ENCODE data around the gene PACRG. TPM values are rescaled to one million over a fixed set of nuclear protein-coding genes. Genes with fewer than 3 reads are reported as not detected.

Gene PACRG
- total RNA-seq, 5 donors from 2014 or later (not counting 1 experiment from before 2014, with no cell fraction given) = 0.20 to 3.0 (median 1.2) TPM; not detected in 1

DNA sequence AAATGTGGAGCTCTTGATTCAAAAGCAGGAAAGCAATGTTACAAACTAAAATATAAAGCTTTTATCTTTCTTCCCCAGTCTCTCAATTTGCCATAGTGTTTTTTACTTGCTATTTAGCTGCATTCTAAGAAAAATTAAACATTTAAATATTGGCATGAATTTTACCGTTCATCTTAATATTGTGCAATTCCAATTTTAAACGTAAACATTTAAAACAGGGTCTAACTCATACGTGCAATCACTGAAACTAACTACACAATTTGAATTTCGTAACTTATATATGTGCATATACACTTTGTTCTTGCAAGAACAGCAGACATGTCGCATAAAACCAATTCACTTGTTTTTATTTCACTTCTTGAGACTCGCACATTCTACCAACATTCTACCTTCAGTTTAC is 405.9 kb downstream of the PACRG start:
- Mint-ChIP-seq H3K4me1 (no peaks in the 10 kb centered on the region), H3K4me3 (no peak overlapping the region), H3K27me3 (no peaks in the 10 kb centered on the region), H3K9me3 (no peaks in the 10 kb centered on the region), H3K27ac (no peak overlapping the region), H3K36me3 (no peaks in the 10 kb centered on the region)
- Histone ChIP-seq H3K4me3 (ENCODE audit: control insufficient read depth in 1 of 2, extremely low read depth in 1 of 2, low read length in 1 of 2) (no peak overlapping the region), H3K36me3 (ENCODE audit: control insufficient read depth in 2 of 2, extremely low read depth in 1 of 2, insufficient read depth in 1 of 2, low read length in 1 of 2) (no peaks in the 10 kb centered on the region), H3K9me3 (no peaks in the 10 kb centered on the region), H3K27ac (ENCODE audit: low read length) (no peak overlapping the region), H3K4me1 (ENCODE audit: control insufficient read depth in 1 of 2, extremely low read depth in 1 of 2, insufficient read depth in 2 of 2, low read length in 2 of 2) (no peaks in the 10 kb centered on the region), H3K27me3 (replicated peaks in 1 of 2; ENCODE audit: control insufficient read depth in 2 of 2, extremely low read depth in 1 of 2, insufficient read depth in 2 of 2, low read length in 1 of 2) (peaks cover 0 to 6% of the 10 kb centered on the region in 2 experiments)
- ATAC-seq (replicated peaks in 1 of 4) (no peak), DNase-seq (no peak)
- no CpG with 5 or more reads among the region's 6 CpGs for WGBS (ENCODE audit: insufficient coverage)
- CTCF ChIA-PET = no interaction called here
- POLR2A ChIA-PET = no interaction called here

DNA sequence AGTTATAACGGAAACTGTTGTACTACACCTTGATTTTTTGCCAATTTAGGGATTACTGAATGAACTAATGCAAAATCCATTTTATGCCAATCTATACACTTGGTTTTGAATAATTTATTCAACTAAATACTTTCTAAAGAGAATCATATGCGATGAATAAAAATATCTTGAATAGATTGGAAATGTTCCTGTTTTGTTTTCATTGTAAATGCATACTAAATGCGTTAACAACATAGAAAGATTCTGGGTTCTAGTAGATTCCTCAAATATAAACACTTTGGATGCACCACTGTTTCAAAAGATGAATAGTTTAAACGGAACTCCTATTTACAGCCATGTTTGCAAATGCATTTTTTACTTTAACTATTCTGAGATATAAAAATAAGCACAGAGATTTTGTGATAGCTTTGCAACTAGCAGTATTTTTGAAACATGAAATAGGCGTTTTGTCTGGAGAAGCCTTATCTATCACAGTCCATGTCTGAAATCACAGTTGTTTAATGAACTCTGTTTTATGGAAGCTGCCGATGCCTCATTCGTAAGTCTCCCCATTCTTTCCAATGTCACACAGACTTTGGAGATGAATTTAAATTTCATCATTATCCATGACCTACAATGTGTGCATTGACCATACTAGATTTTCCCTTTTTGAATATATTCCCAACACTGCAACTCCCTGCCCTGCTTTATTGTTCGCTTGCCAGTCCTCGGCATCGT is 409.1 kb downstream of the PACRG start:
- peaks cover 0 to 5% of the 10 kb centered on the region in 2 donors for H3K27me3 Mint-ChIP-seq
- ATAC-seq (replicated peaks in 1 of 4) (no peak), DNase-seq (no peak)
- Histone ChIP-seq H3K36me3 (ENCODE audit: control insufficient read depth in 2 of 2, extremely low read depth in 1 of 2, insufficient read depth in 1 of 2, low read length in 1 of 2) (no peaks in the 10 kb centered on the region), H3K27me3 (replicated peaks in 1 of 2; ENCODE audit: control insufficient read depth in 2 of 2, extremely low read depth in 1 of 2, insufficient read depth in 2 of 2, low read length in 1 of 2) (peaks cover 0 to 12% of the 10 kb centered on the region in 2 experiments), H3K4me3 (ENCODE audit: control insufficient read depth in 1 of 2, extremely low read depth in 1 of 2, low read length in 1 of 2) (no peak overlapping the region), H3K4me1 (ENCODE audit: control insufficient read depth in 1 of 2, extremely low read depth in 1 of 2, insufficient read depth in 2 of 2, low read length in 2 of 2) (no peaks in the 10 kb centered on the region), H3K9me3 (no peaks in the 10 kb centered on the region), H3K27ac (ENCODE audit: low read length) (no peak overlapping the region)
- POLR2A ChIA-PET = no interaction called here
- CTCF ChIA-PET = no interaction called here
- no peaks in the 10 kb centered on the region for H3K4me1 Mint-ChIP-seq
- 100% methylated on average over 3 of the region's 10 CpGs for WGBS (ENCODE audit: insufficient coverage)
- H3K36me3 Mint-ChIP-seq = no peaks in the 10 kb centered on the region
- H3K9me3 Mint-ChIP-seq = no peaks in the 10 kb centered on the region
- H3K4me3 Mint-ChIP-seq = no peak overlapping the region
- H3K27ac Mint-ChIP-seq = no peak overlapping the region

DNA sequence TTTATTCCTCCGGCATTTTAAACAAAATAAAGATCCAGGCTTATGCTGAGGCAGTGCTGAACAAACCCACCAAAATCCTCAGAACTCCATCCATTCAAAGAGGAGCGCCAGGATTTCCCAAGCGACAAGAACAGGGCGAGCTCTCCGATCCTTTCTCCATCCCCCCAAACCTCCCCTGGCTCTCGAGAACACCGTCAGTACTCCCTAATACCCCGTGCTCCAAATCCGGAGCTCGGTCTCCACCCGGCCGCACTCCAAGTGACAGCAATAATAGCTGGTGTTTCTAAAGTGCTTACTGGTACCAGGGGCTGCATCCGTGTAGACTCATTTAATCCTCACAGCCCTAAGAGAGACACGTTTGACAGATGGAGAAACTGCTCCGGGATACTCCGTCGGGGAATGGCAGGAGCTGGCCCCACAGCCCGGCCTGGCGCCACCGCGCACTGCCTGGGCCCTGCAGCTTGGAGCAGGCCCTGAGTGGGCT is 409.7 kb downstream of the PACRG start:
- H3K4me1 Mint-ChIP-seq = no peaks in the 10 kb centered on the region
- H3K27me3 Mint-ChIP-seq = peaks cover 0 to 5% of the 10 kb centered on the region in 2 donors
- ChIA-PET CTCF (no interaction called here), POLR2A (no interaction called here)
- no peak overlapping the region for H3K4me3 Mint-ChIP-seq
- 97% methylated on average over 8 of the region's 21 CpGs for WGBS (ENCODE audit: insufficient coverage)
- no peaks in the 10 kb centered on the region for H3K36me3 ChIP-seq (ENCODE audit: control insufficient read depth in 2 of 2, extremely low read depth in 1 of 2, insufficient read depth in 1 of 2, low read length in 1 of 2)
- no peak overlapping the region for H3K4me3 ChIP-seq (ENCODE audit: control insufficient read depth in 1 of 2, extremely low read depth in 1 of 2, low read length in 1 of 2)
- no peaks in the 10 kb centered on the region for H3K9me3 ChIP-seq
- H3K4me1 ChIP-seq (ENCODE audit: control insufficient read depth in 1 of 2, extremely low read depth in 1 of 2, insufficient read depth in 2 of 2, low read length in 2 of 2) = no peaks in the 10 kb centered on the region
- H3K27me3 ChIP-seq (replicated peaks in 1 of 2; ENCODE audit: control insufficient read depth in 2 of 2, extremely low read depth in 1 of 2, insufficient read depth in 2 of 2, low read length in 1 of 2) = peaks cover 0 to 12% of the 10 kb centered on the region in 2 experiments
- H3K27ac ChIP-seq (ENCODE audit: low read length) = no peak overlapping the region
- no peak overlapping the region for H3K27ac Mint-ChIP-seq
- ATAC-seq (replicated peaks in 1 of 4) (no peak), DNase-seq (no peak)
- no peaks in the 10 kb centered on the region for H3K9me3 Mint-ChIP-seq
- no peaks in the 10 kb centered on the region for H3K36me3 Mint-ChIP-seq

DNA sequence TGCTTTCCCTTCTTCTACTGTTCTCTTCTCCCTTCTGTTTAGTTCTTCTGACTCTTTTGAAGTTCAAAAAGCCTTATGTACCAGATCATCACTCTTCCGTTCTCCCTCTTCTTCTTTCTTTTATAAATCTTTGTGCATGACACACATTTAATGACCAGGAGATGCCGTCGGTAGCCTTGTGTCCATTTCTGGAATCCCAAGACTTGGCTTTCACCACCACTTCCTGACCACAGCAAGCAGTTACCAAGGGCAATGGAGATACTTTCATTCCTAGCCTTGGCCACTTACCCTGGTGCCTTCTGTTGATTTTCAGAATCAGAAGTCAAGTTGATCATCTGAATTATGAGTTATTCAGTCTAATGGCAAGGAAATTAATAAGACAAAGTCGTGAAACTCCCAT is 418.3 kb downstream of the PACRG start:
- peaks cover 2 to 21% of the 10 kb centered on the region in 2 experiments for H3K27me3 ChIP-seq (replicated peaks in 1 of 2; ENCODE audit: control insufficient read depth in 2 of 2, extremely low read depth in 1 of 2, insufficient read depth in 2 of 2, low read length in 1 of 2)
- H3K9me3 ChIP-seq = no peaks in the 10 kb centered on the region
- Mint-ChIP-seq H3K4me1 (no peaks in the 10 kb centered on the region), H3K27ac (no peak overlapping the region), H3K9me3 (no peaks in the 10 kb centered on the region), H3K4me3 (no peak overlapping the region), H3K36me3 (no peaks in the 10 kb centered on the region), H3K27me3 (peaks cover 9 to 16% of the 10 kb centered on the region in 2 donors)
- H3K4me3 ChIP-seq (ENCODE audit: control insufficient read depth in 1 of 2, extremely low read depth in 1 of 2, low read length in 1 of 2) = no peak overlapping the region
- DNase-seq (no peak), ATAC-seq (replicated peaks in 1 of 4) (no peak)
- CTCF ChIA-PET = no interaction called here
- no peaks in the 10 kb centered on the region for H3K36me3 ChIP-seq (ENCODE audit: control insufficient read depth in 2 of 2, extremely low read depth in 1 of 2, insufficient read depth in 1 of 2, low read length in 1 of 2)
- POLR2A ChIA-PET = no interaction called here
- no peaks in the 10 kb centered on the region for H3K4me1 ChIP-seq (ENCODE audit: control insufficient read depth in 1 of 2, extremely low read depth in 1 of 2, insufficient read depth in 2 of 2, low read length in 2 of 2)
- no peak overlapping the region for H3K27ac ChIP-seq (ENCODE audit: low read length)
- 100% methylated on average over 1 of the region's 4 CpGs for WGBS (ENCODE audit: insufficient coverage)

DNA sequence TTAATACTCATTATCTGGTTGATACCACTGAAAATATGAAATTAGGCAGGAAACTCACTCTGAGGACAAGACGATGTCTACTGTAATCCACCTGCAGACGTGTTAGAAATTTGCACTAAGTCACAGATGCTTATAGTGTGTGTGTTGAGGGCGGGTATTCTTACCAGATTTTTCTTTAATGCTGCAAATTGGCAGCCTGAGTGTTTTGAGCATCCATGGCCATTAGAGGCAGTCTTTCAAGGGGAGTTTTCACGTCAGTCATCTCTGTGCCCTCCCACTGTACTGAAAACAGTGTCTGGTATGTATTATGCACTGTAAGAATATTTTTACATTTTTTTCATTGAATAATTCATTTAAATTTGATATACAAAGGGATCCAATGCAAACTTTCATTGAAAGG is 420.2 kb downstream of the PACRG start:
- WGBS (ENCODE audit: insufficient coverage) = 60% methylated on average over 1 of the region's 4 CpGs
- Mint-ChIP-seq H3K9me3 (no peaks in the 10 kb centered on the region), H3K27ac (no peak overlapping the region), H3K36me3 (no peaks in the 10 kb centered on the region), H3K4me1 (no peaks in the 10 kb centered on the region), H3K27me3 (peaks cover 16 to 24% of the 10 kb centered on the region in 2 donors), H3K4me3 (no peak overlapping the region)
- ChIA-PET POLR2A (no interaction called here), CTCF (no interaction called here)
- no peak overlapping the region for H3K4me3 ChIP-seq (ENCODE audit: control insufficient read depth in 1 of 2, extremely low read depth in 1 of 2, low read length in 1 of 2)
- DNase-seq (no peak), ATAC-seq (replicated peaks in 1 of 4) (no peak)
- H3K27me3 ChIP-seq (replicated peaks in 1 of 2; ENCODE audit: control insufficient read depth in 2 of 2, extremely low read depth in 1 of 2, insufficient read depth in 2 of 2, low read length in 1 of 2) = peaks cover 2 to 21% of the 10 kb centered on the region in 2 experiments
- no peak overlapping the region for H3K27ac ChIP-seq (ENCODE audit: low read length)
- H3K9me3 ChIP-seq = no peaks in the 10 kb centered on the region
- no peaks in the 10 kb centered on the region for H3K36me3 ChIP-seq (ENCODE audit: control insufficient read depth in 2 of 2, extremely low read depth in 1 of 2, insufficient read depth in 1 of 2, low read length in 1 of 2)
- H3K4me1 ChIP-seq (ENCODE audit: control insufficient read depth in 1 of 2, extremely low read depth in 1 of 2, insufficient read depth in 2 of 2, low read length in 2 of 2) = no peaks in the 10 kb centered on the region

DNA sequence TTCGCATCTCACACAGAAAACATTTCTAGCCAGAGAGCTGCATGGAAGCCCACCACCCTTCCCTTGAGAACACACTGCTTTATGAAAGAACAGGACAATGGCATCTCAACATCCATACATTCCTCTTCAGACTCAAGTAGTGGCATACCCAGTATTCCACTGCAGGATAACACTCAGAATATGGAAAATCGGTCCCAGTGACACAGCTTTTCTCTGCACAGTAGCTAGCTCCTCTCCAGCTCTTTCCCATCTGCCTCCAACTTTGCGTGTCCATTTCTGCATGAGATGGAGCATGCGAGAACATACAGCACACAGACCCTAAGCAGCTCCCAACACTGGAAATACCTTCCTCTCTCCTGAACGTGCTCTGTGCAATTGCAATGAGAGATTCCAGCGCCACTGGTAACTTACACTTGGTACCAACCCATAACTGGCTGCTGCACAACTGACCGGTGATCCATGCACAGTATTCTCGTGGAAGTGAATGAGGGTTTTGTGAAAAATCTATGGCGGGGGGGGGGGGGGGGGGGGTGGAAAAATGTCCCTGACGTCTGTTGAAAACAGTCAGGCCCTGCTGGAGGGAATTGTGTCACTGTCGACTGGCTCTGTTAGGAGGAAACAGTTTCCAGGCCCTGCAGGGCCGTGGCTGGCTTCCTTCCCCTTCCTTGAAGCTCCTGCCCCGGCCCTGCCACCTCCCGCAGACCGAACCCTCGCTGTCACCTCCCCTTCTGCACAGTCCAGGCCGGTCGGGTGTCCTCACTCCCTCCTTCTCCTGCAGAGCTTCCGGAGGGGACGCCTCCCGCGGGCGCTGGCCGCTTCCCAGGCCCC is 420.9 kb downstream of the PACRG start:
- no peaks in the 10 kb centered on the region for H3K9me3 ChIP-seq
- ChIA-PET POLR2A (no interaction called here), CTCF (no interaction called here)
- no peak overlapping the region for H3K27ac ChIP-seq (ENCODE audit: low read length)
- WGBS (ENCODE audit: insufficient coverage) = 48% methylated on average over 16 of the region's 24 CpGs
- no peak overlapping the region for H3K4me3 ChIP-seq (ENCODE audit: control insufficient read depth in 1 of 2, extremely low read depth in 1 of 2, low read length in 1 of 2)
- H3K4me1 ChIP-seq (ENCODE audit: control insufficient read depth in 1 of 2, extremely low read depth in 1 of 2, insufficient read depth in 2 of 2, low read length in 2 of 2) = no peaks in the 10 kb centered on the region
- H3K27ac Mint-ChIP-seq = no peak overlapping the region
- H3K4me1 Mint-ChIP-seq = no peaks in the 10 kb centered on the region
- H3K27me3 Mint-ChIP-seq = peaks cover 16 to 24% of the 10 kb centered on the region in 2 donors
- no peak for DNase-seq
- no peaks in the 10 kb centered on the region for H3K36me3 Mint-ChIP-seq
- no peaks in the 10 kb centered on the region for H3K9me3 Mint-ChIP-seq
- H3K27me3 ChIP-seq (replicated peaks in 1 of 2; ENCODE audit: control insufficient read depth in 2 of 2, extremely low read depth in 1 of 2, insufficient read depth in 2 of 2, low read length in 1 of 2) = peaks cover 2 to 21% of the 10 kb centered on the region in 2 experiments
- H3K36me3 ChIP-seq (ENCODE audit: control insufficient read depth in 2 of 2, extremely low read depth in 1 of 2, insufficient read depth in 1 of 2, low read length in 1 of 2) = no peaks in the 10 kb centered on the region
- no peak overlapping the region for H3K4me3 Mint-ChIP-seq
- ATAC-seq (replicated peaks in 1 of 4) = no peak
